T-cell (primary cell): Measurements from ENCODE around the gene CAMK2D. TPM values are rescaled to one million over a fixed set of nuclear protein-coding genes. Genes with fewer than 3 reads are reported as not detected.
"Not testable (repeated sequence)": the region's sequence is repeated elsewhere in the genome, so short reads cannot be mapped to it uniquely, and the experiment has no call there.

Experiments used
- ATAC-seq, 4 experiments: fragments of 200-7000 bp in 3 of 4; fragments of 150-1000 bp in 1 of 4; cut with Tn5 transposase; replicated peaks in 1 of 4; 1 replicate in 3 of 4; 2 replicates in 1 of 4; pipeline ENCODE4 v1.10.0; 2021; ENCODE audit warnings: moderate library complexity in 3 of 4, mild to moderate bottlenecking in 2 of 4, moderate number of reproducible peaks in 1 of 4
- CTCF ChIA-PET, 2 donors: fragments of 300-600 bp; sonication (Branson Sonifier 250); formaldehyde crosslinking; loops; one replicate each; lab custom pipeline; 2022; ENCODE audit warnings: antibody characterized with exemption in 2 of 2; lab: Charles Lee
- POLR2A ChIA-PET, 2 donors: fragments of 300-600 bp; sonication (Branson Sonifier 250); formaldehyde crosslinking; loops; one replicate each; lab custom pipeline; 2022; ENCODE audit warnings: antibody characterized with exemption in 2 of 2; lab: Charles Lee
- DNase-seq, 35 experiments: peaks; one replicate each; pipeline versions ENCODE4 v3.0.0 to v3.0.0-alpha.2; 2013 to 2023
- H3K27ac ChIP-seq: one replicate; pipeline ENCODE4 v1.5.1; 2013; ENCODE audit warnings: low read length
- H3K27me3 ChIP-seq, 2 experiments: replicated peaks in 1 of 2; 1 replicate in 1 of 2; 2 replicates in 1 of 2; pipeline versions ENCODE4 v1.6.1 to v1.7.0; 2013; ENCODE audit warnings: low read length in 1 of 2, mixed read lengths in 1 of 2; ENCODE audit not compliant: control insufficient read depth in 2 of 2, insufficient read depth in 2 of 2; ENCODE audit errors: extremely low read depth in 1 of 2
- H3K36me3 ChIP-seq, 2 donors: 1 replicate in 1 of 2; 2 replicates in 1 of 2; pipeline versions ENCODE4 v1.6.1 to v1.7.0; 2013; ENCODE audit warnings: low read length in 1 of 2; ENCODE audit not compliant: control insufficient read depth in 2 of 2, insufficient read depth in 1 of 2; ENCODE audit errors: extremely low read depth in 1 of 2
- H3K4me1 ChIP-seq, 2 experiments: 1 replicate in 1 of 2; 2 replicates in 1 of 2; pipeline versions ENCODE4 v1.6.1 to v1.7.0; 2013; ENCODE audit warnings: low read length in 2 of 2, mixed read lengths in 1 of 2; ENCODE audit not compliant: insufficient read depth in 2 of 2, control insufficient read depth in 1 of 2; ENCODE audit errors: extremely low read depth in 1 of 2
- H3K4me3 ChIP-seq, 2 donors: 1 replicate in 1 of 2; 2 replicates in 1 of 2; pipeline versions ENCODE4 v1.5.1 to v1.7.0; 2013; ENCODE audit warnings: mild to moderate bottlenecking in 2 of 2, low read length in 1 of 2, moderate library complexity in 1 of 2; ENCODE audit not compliant: control insufficient read depth in 1 of 2; ENCODE audit errors: extremely low read depth in 1 of 2
- H3K9me3 ChIP-seq: 2 replicates; pipeline ENCODE4 v1.7.0; 2013
- H3K27ac Mint-ChIP-seq, 2 donors: one replicate each; pipeline ENCODE4 v1.8.0; 2020 to 2021; ENCODE audit warnings: mild to moderate bottlenecking in 2 of 2, mixed read lengths in 2 of 2
- H3K27me3 Mint-ChIP-seq, 2 donors: one replicate each; pipeline ENCODE4 v1.8.0; 2021 to 2022; ENCODE audit warnings: mixed read lengths in 2 of 2
- H3K36me3 Mint-ChIP-seq: one replicate; pipeline ENCODE4 v1.8.0; 2021; ENCODE audit warnings: mixed read lengths
- H3K4me1 Mint-ChIP-seq, 3 donors: one replicate each; pipeline ENCODE4 v1.8.0; 2020 to 2022; ENCODE audit warnings: mixed read lengths in 3 of 3, mild to moderate bottlenecking in 1 of 3
- H3K4me3 Mint-ChIP-seq, 3 donors: one replicate each; pipeline ENCODE4 v1.8.0; 2020 to 2022; ENCODE audit warnings: mild to moderate bottlenecking in 3 of 3, mixed read lengths in 3 of 3, moderate library complexity in 3 of 3
- H3K9me3 Mint-ChIP-seq, 3 donors: one replicate each; pipeline ENCODE4 v1.8.0; 2020 to 2022; ENCODE audit warnings: mixed read lengths in 3 of 3
- WGBS: methylation state at CpG from one replicate; pipeline ENCODE4 v1.1.5; 2013; ENCODE audit warnings: missing lambda C conversion rate; ENCODE audit not compliant: insufficient coverage; 5-methylcytosine and 5-hydroxymethylcytosine counted together
- total RNA-seq, 35 experiments: library from RNA in 6 of 35; stranded (reverse) in 6 of 35; fragments of 120-200 nt in 1 of 35; gene quantifications; one replicate each; pipeline versions ENCODE4 v1.2.1 to v1.2.4 and lab custom pipeline; 2013 to 2026

The CAMK2D gene
- total RNA-seq, 5 donors from 2014 or later (not counting 1 experiment from before 2014, with no cell fraction given), result 30.9 to 36.2 (median 35.4) TPM

DNA sequence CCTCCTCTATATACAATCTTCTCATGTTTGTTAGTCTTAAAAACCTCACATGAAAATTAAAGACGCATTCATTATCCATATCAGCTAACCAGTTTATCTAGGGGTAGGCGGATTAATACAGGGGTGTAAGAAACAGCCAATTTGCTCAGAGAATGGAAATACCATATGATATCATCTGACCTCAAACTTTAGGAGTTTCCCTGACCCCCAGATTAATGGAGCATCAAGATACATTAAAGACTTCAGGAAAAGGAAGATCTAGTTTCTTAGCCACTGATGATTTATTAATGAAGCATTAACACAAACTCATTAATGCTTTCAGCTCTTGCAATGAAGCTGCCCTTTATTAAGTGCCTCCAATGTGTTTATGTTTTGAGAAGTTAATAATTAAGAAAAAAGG, 67.5 kb downstream of the CAMK2D start:
- H3K9me3 ChIP-seq, result no peaks in the 10 kb centered on the region
- no peak overlapping the region for H3K4me3 ChIP-seq
- no peaks in the 10 kb centered on the region for H3K27me3 Mint-ChIP-seq
- peaks cover 0 to 7% of the 10 kb centered on the region in 2 experiments for H3K4me1 ChIP-seq
- H3K4me1 Mint-ChIP-seq, result peaks cover 19 to 35% (median 34%) of the 10 kb centered on the region in 3 donors
- ChIA-PET POLR2A (interaction anchor here in 1 of 2 donors (1.1 kb wide), 1 partner anchor 8 kb away, joined by 3 read pairs; no protein-coding TSS in a partner anchor), CTCF (no interaction called here)
- H3K27ac Mint-ChIP-seq, result peak overlapping the region; percentile 64 to 66
- ATAC-seq (no peak), DNase-seq (no peak)
- H3K36me3 ChIP-seq, result no peaks in the 10 kb centered on the region
- H3K36me3 Mint-ChIP-seq, result peaks cover 10% of the 10 kb centered on the region
- H3K9me3 Mint-ChIP-seq, result no peaks in the 10 kb centered on the region
- H3K27me3 ChIP-seq, result no peaks in the 10 kb centered on the region
- no peak overlapping the region for H3K27ac ChIP-seq
- no CpG with 5 or more reads among the region's 2 CpGs for WGBS
- no peak overlapping the region for H3K4me3 Mint-ChIP-seq

DNA sequence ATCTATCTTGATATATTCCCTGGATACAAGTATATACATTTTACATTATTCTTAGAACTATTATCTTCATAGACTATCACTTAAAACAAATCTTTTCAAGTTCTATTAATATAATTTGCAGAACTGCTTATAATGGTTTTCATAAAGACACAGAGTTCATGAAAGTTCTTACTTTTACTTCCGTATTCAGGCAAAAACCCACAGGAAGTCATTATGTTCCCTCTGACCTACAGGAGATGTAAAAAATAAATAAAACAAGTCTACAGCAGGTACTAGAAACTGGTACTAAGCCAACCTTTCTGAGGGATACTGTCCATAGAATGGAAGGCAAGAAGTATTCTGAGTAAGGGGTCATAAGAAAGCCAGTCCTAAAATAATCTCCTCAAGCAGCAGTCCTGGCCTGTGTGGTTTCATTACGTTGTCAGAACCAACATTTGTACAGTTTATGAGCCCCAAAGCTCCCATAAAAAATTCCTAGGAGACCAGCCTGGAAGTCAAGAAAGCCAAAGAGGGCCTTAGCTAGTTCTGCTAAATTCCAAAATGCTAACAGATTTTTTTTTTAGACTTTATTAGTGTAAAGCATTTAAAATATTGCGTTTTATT, 68.6 kb downstream of the CAMK2D start:
- Histone ChIP-seq H3K4me1 (peaks cover 0 to 7% of the 10 kb centered on the region in 2 experiments), H3K4me3 (no peak overlapping the region), H3K9me3 (no peaks in the 10 kb centered on the region), H3K36me3 (no peaks in the 10 kb centered on the region), H3K27ac (peak overlapping the region; percentile 22), H3K27me3 (no peaks in the 10 kb centered on the region)
- ATAC-seq (peak in 3 of 4 experiments; percentile 60 to 81 (median 81)), DNase-seq (peak in 1 of 35 experiments; percentile 29)
- CTCF ChIA-PET, result interaction anchor here in 1 of 2 donors (0.6 kb wide), 1 partner anchor 12 kb away, joined by 3 read pairs; no protein-coding TSS in a partner anchor
- no peaks in the 10 kb centered on the region for H3K27me3 Mint-ChIP-seq
- H3K27ac Mint-ChIP-seq, result peak overlapping the region; percentile 80 to 90
- peaks cover 12% of the 10 kb centered on the region for H3K36me3 Mint-ChIP-seq
- WGBS, result no CpG with 5 or more reads among the region's 3 CpGs
- POLR2A ChIA-PET, result interaction anchor here in 1 of 2 donors (0.5 kb wide), 1 partner anchor 104 kb away, joined by 3 read pairs; no protein-coding TSS in a partner anchor
- peak overlapping the region; percentile 19 to 59 (median 55) for H3K4me3 Mint-ChIP-seq
- peaks cover 30 to 40% (median 39%) of the 10 kb centered on the region in 3 donors for H3K4me1 Mint-ChIP-seq
- no peaks in the 10 kb centered on the region for H3K9me3 Mint-ChIP-seq

DNA sequence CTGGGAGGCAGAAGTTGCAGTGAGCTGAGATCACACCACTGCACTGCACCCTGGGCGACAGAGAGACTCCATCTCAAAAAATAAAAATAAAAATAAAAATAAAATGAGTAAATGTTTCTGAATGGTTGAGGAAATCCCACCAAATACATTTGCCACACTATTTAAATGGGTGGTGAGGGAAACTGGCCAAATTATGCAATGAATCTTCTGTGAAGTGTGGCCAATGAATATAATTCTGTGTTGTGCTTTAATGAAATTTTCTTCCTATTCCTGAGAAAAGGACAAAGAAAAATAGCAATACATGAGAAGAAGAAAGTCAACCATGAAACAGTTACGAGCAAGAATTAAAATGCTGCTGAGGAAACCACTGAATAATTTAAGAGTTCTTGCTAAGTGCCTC, 69.9 kb downstream of the CAMK2D start:
- no peaks in the 10 kb centered on the region for H3K36me3 ChIP-seq
- ChIA-PET POLR2A (no interaction called here), CTCF (no interaction called here)
- H3K4me3 ChIP-seq, result no peak overlapping the region
- no peaks in the 10 kb centered on the region for H3K9me3 ChIP-seq
- no peak overlapping the region for H3K27ac Mint-ChIP-seq
- peaks cover 41 to 49% (median 48%) of the 10 kb centered on the region in 3 donors for H3K4me1 Mint-ChIP-seq
- no peaks in the 10 kb centered on the region for H3K9me3 Mint-ChIP-seq
- DNase-seq, result no peak
- peaks cover 0 to 9% of the 10 kb centered on the region in 2 experiments for H3K4me1 ChIP-seq
- no peak overlapping the region for H3K27ac ChIP-seq
- no peaks in the 10 kb centered on the region for H3K27me3 Mint-ChIP-seq
- ATAC-seq, result no peak
- H3K27me3 ChIP-seq, result no peaks in the 10 kb centered on the region
- peaks cover 20% of the 10 kb centered on the region for H3K36me3 Mint-ChIP-seq
- H3K4me3 Mint-ChIP-seq, result no peak overlapping the region
- 100% methylated on average over 1 of the region's 2 CpGs for WGBS

DNA sequence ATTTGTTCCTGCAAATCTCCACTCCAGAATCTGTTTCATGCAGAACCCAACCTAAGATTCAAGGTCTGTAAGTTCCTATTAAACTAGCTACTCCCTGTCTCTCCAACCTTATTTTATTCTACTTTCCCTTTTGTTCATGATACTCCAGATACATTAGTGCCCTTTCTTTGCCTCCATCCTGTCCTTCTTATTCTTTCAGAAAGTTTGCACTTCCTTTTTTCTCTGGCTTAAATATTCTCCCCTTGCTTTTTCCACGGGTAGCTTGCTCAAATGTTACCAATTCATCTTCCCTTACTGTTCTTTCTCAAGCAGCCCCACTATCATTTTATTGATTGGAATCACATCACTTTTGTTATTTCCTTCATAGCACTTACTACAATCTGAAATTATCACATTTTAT, 72.1 kb downstream of the CAMK2D start:
- Histone ChIP-seq H3K4me3 (no peak overlapping the region), H3K4me1 (peaks cover 8 to 14% of the 10 kb centered on the region in 2 experiments), H3K36me3 (no peaks in the 10 kb centered on the region), H3K27me3 (no peaks in the 10 kb centered on the region), H3K9me3 (no peaks in the 10 kb centered on the region), H3K27ac (no peak overlapping the region)
- no peaks in the 10 kb centered on the region for H3K27me3 Mint-ChIP-seq
- H3K4me1 Mint-ChIP-seq, result peaks cover 49 to 56% (median 55%) of the 10 kb centered on the region in 3 donors
- POLR2A ChIA-PET, result interaction anchor here (0.6 kb wide), 2 partner anchors 80 to 1046 kb away, joined by 3 to 4 read pairs; no protein-coding TSS in a partner anchor
- CTCF ChIA-PET, result no interaction called here
- H3K27ac Mint-ChIP-seq, result peak overlapping the region in 1 of 2 donors; percentile 59
- no peaks in the 10 kb centered on the region for H3K9me3 Mint-ChIP-seq
- no peak for ATAC-seq
- H3K36me3 Mint-ChIP-seq, result peaks cover 20% of the 10 kb centered on the region
- WGBS, result 40% methylated on average over 1 of the region's 1 CpG
- no peak overlapping the region for H3K4me3 Mint-ChIP-seq
- no peak for DNase-seq

DNA sequence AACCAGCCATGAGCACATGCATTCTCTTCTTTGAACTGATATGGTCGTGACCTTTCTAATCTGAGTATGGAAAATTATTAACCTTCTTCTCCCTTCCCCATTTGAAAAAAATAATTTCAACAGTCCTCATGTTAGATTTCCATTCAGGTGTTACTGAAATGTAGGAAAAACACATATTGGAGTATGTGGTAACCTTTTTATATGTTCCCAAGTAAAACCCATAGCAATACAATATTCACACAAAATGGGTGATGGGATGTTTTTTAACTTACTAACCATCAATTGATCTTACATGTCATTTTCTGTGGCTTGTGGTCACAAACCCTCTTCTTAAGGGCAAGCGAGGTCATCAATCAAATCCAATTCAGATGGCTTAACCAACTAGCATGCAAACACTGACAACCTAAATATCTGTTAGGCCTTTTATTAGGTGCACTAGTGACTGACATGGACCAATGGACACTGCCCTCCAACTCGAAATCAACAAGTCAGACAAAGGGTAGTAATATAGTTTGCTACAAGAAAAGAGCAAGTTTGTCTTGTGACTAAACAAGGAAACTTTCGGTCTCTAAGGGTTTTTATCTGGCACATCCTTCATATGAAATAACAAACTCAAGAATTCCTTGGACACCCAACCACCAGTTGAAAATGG, 74.3 kb downstream of the CAMK2D start:
- peaks cover 62 to 68% (median 67%) of the 10 kb centered on the region in 3 donors for H3K4me1 Mint-ChIP-seq
- POLR2A ChIA-PET, result no interaction called here
- Histone ChIP-seq H3K27me3 (no peaks in the 10 kb centered on the region), H3K9me3 (no peaks in the 10 kb centered on the region), H3K36me3 (no peaks in the 10 kb centered on the region), H3K27ac (no peak overlapping the region), H3K4me1 (peaks cover 8 to 23% of the 10 kb centered on the region in 2 experiments), H3K4me3 (no peak overlapping the region)
- H3K36me3 Mint-ChIP-seq, result peaks cover 20% of the 10 kb centered on the region
- H3K4me3 Mint-ChIP-seq, result peak overlapping the region in 1 of 3 donors; percentile 7
- no peaks in the 10 kb centered on the region for H3K27me3 Mint-ChIP-seq
- H3K9me3 Mint-ChIP-seq, result no peaks in the 10 kb centered on the region
- CTCF ChIA-PET, result interaction anchor here (0.6 kb wide), 2 partner anchors 90 to 707 kb away, joined by 3 to 5 read pairs; no protein-coding TSS in a partner anchor
- DNase-seq (peak in 1 of 35 experiments; percentile 24), ATAC-seq (no peak)
- peak overlapping the region in 1 of 2 donors; percentile 3 for H3K27ac Mint-ChIP-seq
- no CpG with 5 or more reads among the region's 4 CpGs for WGBS

DNA sequence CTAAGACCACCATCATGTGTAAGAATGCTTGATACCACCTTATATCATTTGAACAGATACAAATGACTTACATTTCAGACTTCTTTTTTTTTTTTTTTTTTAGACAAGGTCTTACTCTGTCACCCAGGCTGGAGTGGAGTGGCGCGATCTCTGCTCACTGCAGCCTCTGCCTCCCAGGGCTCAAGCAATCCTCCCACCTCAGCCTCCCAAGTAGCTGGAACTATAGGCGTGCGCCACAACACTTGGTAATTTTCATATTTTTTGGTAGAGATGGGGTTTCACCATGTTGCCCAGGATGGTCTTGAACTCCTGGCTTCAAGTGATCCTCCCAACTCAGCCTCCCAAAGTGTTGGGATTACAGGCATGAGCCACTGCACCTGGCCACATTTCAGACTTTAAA, 76.4 kb downstream of the CAMK2D start:
- not testable (repeated sequence) for H3K27ac ChIP-seq, H3K36me3 ChIP-seq, H3K9me3 Mint-ChIP-seq, DNase-seq, ATAC-seq, H3K27me3 Mint-ChIP-seq, H3K9me3 ChIP-seq, H3K27me3 ChIP-seq, H3K4me3 Mint-ChIP-seq, H3K4me3 ChIP-seq
- ChIA-PET CTCF (interaction anchor here (0.6 to 1.7 kb wide), 2 partner anchors 16 to 144 kb away, joined by 3 to 4 read pairs; no protein-coding TSS in a partner anchor), POLR2A (interaction anchor here (0.8 to 1.1 kb wide), 2 partner anchors 9 to 18 kb away, joined by 3 read pairs; no protein-coding TSS in a partner anchor)
- WGBS, result no CpG with 5 or more reads among the region's 4 CpGs
- H3K4me1 Mint-ChIP-seq, result peaks cover 54 to 65% (median 61%) of the 10 kb centered on the region in 3 donors
- H3K36me3 Mint-ChIP-seq, result peaks cover 28% of the 10 kb centered on the region
- peaks cover 8 to 23% of the 10 kb centered on the region in 2 experiments for H3K4me1 ChIP-seq
- H3K27ac Mint-ChIP-seq, result peak overlapping the region in 1 of 2 donors; percentile 78
